HG03432 (cell line): Measurements from ENCODE around the gene DEDD2.
A peak's percentile ranks its signal among the peaks of the same experiment; 100 is the strongest.

Experiments
- ATAC-seq: cut with Tn5 transposase; IDR thresholded peaks from one replicate; pipeline ENCODE4 v1.9.1; 2021; ENCODE audit warnings: mild to moderate bottlenecking, moderate library complexity; ENCODE audit not compliant: unreplicated experiment

DEDD2 gene

DNA sequence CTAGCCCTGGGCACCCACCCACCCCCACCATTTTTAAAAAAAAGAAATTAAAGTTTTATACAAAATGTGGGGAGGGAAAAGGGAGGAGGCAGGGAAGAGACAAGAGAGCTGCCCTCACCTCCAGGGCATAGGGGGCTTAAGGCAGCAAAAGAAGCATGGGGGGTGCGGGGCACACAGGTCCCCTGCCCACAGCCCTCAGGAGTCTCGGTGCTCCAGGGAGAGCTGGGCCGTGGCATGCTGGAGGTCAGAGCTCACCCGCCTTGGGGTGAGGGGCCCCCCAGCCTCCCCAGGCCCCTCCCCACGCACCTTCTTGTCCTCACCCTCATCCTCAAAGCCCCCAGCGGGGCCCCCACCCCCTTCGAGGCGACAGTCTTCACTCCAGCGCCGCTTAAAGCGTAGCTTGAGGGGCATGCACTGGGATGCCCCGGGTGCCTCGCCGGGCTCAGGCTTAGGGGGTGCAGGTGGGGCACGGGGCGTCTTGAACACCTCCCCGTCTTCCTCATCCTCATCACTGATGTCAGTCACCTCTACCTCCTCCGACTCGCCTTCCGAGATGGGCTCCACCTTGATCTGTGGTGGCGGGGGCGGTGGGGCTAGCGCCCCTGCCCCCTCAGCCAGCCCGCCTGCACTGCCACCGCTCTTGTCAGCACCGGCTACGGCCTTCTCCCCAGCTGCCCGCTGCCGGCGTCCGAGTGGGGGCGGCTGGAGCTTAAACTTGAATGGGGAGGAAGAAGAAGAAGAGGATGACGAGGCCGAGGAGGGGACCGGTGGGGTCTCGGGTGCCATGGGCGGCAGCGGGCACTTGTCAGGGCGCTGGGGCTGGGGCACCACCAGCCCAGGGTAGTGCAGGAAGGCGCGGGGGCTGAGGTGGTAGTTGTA is 31.0 kb upstream of the DEDD2 start:
- ATAC-seq: no peak

DNA sequence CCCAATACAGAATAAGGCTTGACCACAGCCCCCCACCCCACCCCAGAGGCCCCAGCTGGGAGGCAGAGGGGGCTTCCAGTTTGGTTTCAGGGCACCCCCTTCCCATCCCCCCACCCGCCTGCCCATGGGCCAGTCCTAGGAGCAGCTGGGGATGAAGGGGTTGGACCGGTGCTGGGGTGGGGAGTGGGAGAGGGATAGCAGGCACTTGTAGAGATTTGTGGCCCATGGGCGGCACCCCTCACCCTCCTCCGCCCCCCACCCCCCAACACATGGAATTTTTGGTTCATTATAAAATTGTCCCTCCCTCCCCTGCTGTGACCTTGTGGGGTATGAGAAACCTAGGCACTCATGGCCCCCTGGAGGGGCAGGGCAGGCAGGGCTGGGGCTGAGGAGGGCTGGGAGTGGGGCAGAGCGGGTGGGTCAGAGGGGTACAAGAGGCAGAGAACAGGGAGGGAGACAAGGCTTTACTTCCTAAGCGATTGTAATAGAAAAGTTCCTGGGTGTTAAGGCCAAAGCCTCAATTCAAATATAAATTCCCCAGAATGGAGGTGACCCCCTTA is 30.2 kb upstream of the DEDD2 start:
- no peak for ATAC-seq

DNA sequence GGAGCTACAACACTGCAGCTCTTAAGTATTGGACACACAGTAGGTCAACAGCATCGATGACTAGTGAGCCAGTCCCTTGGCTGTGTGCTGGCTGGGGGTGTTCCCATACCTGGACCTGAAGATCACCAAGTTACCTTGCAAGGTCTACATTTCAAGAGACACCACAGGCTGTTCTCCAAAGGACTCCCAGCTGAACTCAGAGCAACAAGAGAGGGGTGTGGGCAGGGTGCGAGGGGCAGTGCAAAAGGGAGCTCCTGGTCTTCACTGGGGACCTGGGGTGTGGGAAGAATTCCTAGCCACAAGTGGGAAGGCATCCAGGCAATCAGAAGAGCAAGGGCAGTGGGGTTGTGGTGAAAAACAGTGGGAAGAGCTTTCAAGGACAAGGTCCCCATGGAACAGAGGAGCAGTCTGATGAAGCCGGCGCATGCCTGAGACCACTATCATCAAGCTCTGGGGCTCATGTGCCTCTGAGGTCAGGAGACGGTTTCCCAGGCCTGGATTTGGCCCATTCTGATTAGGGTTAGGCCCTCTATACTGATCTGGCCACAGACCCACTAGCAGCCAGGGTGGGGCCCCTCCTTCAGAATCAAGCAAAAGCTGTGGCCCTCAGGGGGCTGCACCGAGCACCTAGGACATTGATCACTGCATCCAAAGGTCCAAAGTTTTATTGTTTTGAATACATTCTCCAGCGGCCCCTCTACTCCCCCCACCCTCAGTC is 29.6 kb upstream of the DEDD2 start:
- no peak for ATAC-seq

DNA sequence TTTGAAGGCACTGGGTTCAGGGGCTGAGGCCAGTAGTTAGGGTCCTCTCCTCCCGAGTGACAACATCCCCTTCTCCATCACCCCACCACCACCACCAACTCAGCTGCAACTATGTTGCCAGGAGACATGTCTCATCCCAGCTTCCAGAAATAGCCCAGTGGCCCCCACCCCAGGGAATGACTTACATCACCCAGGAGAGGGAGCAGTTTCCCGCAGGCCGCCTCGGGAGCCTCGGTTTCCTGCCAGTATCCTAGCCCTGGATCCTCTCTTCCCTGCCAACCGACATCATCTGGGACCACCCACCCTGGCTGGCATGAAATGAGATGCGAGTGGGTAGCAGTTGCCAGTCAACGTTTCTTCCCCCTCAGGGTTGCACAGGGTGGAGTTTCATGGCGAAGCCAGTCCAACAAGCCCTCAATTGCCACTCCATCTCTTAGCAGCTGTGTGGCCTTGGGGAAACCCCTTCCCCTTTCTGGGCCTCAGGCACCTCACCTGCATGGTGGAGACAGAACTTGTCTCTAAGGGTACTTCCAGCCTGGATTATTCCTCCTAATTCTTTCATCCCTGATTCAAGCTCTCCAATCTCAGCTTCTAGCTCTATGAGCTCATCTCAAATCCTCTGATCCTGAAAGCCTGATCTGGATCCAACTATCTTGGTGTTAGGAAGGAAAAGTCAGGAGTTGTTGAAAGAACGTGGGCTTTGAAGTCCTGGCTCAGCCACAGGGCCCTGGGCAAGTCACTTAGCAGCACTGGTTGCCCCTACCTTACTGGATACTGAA is 28.9 kb upstream of the DEDD2 start:
- no peak for ATAC-seq

GRCh38 chr19:42245231-42245630 is 27.8 kb upstream of the DEDD2 start:
- ATAC-seq: no peak

DNA sequence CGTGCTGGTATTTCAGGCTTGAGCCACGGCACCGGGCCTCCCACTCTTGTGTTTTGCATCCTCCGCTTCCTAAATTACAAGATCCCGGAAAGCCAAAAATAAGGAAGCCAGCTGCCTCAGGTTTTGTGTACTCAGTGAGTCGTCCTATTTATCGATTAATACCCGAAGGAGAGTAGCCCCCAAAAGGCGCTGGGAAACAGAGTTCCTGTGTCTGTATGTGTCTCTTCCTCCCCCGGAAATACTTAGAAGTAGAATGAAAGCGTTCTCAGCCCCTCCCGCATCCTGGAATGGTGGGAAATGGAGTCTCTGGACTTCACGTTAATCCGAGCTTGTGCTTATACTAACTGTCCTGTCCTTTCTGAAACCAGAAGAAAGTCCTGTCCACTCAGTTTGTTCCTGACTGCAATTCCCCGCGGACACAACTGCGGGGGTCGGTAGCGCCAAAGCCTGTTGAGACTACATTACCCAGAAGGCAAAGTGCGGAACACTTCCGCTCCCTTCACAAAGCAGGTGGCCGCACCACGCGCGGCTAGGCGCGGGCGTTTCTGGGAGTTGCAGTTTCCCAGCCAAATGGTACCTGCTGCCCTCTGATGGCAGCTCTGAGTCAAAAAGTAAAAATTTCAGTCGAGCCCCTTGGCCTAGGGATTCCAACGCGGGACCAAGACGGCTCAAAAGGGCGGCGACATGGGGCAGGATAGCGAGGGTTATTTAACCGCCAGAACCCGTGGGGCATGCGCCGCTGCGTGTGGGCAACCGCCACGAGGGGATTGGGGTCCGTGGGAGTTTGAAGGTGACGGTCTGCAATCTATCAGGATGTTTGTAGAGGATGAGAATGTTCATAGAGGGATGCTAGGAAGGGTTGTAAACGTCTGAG is 27.1 kb upstream of the DEDD2 start:
- peak; percentile 38 for ATAC-seq

DNA sequence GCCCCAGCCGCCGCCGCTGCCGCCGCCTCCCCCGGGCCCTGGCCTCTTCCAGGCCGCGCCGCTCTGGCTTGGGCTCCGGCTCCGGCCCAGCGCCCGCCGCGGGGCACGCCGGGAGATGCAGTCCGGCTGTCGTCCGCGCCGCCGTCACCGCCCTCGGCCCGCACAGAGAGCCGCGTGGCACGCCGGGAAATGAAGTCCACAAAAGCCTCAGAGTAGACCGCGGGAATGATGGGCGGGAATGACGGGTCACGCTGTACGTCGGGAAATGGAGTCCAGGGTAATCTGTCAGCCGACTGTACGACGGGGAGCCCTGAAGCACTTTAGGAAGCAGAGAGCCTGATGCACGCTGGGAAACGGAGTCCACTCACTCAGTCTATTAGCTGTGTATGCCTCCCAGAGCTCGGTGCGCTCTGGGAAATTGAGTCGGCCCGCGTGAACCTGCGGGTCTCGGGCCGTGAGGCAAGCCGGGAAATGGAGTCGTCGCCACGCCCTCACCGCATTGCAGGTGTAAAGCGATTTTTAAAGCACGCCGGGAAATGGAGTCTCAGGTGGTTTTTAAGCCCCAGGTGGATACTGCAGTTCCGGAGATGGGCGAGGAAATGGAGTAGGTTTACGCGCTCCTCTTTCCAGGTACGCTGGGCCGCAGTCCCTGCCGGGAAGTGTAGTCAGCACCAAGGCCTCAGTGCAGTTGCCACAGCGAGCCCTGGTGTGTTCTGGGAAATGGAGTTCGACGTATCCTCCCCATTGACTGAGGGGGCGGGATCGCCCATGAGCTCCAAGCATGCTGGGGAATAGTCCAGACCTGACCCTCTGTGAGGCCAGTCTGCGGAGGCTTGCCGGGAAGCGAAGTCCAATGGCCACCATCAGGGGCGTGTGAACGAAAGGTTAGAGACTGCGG is 25.3 kb upstream of the DEDD2 start, which contains the start of gene GSK3A:
Gene GSK3A (minus strand): TSS at position 91 of the 898 bp plus-strand sequence. CDS start 137 bp downstream, outside the sequence.
- ATAC-seq: peak; percentile 61

DNA sequence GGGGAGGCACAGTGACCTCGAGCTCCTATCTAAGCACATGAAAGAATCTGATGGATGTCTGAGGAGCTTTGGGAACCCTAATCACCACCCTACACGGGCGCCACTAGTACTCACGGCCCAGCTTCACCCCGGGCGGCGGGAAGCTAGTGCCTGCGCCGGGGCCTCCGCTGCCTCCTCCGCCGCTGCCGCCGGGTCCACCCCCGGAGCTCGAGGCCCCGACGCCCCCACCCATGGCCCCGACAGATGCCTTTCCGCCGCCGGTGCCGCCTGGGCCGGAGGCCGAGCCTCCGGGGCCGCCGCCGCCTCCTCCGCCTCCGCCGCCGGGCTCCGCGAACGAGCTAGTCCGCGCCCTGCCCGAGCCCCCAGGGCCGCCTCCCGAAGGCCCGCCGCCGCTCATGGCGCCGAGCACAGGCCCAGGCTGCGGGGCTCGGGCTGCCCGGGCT is 24.6 kb upstream of the DEDD2 start:
- peak; percentile 0 for ATAC-seq

- ATAC-seq: no peak
Measured at GRCh38 chr19:42241279-42241678, 23.8 kb upstream of the DEDD2 start.

DNA sequence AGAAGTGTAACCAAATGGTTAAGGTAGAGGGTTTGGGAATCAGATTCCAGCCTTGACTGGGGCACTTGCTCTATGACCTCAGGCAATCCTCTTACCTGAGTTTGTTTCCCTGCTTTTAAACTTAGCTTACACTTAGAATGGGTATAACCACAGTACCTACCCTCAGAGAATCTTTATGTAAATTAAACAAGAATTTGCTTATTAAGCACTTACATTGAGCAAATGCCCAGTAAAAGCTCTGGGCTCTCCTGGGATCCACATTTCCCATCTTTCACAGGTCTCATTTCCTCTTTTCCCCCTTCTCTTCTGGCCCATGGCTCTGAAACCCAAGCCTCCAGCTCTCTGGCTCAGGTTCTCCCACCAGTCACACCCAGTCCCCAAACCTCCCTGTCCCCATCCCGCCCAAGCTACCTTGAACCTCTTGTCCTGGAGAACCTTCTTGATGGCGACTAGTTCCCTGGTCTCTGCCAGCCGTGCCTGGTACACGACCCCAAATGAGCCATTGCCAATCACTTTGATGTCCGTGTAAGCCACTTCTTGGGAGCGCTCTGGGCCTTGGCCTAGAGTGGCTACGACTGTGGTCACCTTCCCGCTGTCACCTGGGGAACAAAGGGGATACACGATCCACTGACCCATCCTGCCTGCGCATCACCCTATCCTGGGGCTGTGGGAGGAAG is 22.2 kb upstream of the DEDD2 start:
- ATAC-seq: no peak

DNA sequence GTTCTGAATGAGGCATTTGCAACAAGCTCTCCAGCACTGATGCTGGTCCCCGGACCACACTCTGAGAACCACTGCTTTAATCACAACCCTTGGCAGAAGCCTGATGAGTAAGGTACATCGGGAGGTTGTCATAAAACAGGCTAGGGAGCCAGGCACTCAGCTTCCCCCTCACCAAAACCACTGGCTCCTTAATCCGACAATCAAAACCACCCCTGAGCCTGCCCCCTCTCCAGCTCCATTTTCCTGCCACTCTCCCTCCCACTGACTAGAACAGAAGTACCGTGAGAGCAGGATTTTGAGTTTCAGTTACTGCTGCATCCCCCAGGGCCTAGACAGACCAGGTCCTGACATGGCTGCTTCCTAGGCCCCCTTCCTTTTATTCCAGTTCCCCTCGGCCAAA is 17.7 kb upstream of the DEDD2 start:
- ATAC-seq: no peak

GRCh38 chr19:42234364-42234763 is 16.9 kb upstream of the DEDD2 start:
- no peak for ATAC-seq

- ATAC-seq: no peak
Measured at GRCh38 chr19:42233678-42234292, 16.3 kb upstream of the DEDD2 start.

DNA sequence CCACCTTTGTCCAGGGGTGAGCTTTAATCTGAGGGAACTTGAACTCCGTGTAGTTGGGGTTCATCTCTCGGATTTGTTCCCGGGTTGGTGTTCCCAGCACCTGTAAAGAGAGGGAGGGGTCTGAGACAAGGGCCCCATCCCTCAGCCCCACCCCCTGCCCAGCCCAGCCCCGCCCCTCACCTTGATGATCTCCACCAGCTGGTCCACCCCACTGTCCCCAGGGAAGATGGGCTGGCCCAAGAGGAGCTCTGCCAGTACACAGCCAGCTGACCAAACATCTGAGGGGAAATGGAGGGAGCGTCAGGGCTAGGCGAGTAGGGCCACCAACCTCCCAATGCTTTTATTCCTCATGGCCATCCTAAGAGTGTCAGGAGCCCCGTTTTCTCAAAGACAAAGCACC is 15.6 kb upstream of the DEDD2 start:
- ATAC-seq: no peak

DNA sequence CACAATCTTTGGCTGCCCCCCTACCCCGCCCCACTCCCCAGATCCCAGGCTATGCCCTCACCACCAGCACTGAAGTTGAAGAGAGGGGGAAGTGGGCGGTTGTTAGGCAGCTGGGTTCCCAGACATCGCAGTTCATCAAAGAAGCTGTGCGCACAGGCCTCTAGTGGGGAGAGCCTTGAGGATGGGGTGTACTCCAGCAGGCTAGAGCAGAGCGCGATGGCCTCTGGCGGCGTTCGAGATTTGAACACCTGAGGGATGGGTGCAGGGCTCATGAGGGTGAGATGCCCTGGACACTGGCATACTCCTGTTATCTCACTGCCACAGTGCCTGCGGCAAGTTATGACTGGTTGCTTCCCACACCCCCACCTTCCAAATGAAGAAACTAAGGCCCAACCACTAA is 15.0 kb upstream of the DEDD2 start:
- ATAC-seq: no peak

- ATAC-seq: no peak
Measured at GRCh38 chr19:42230571-42230970, 13.1 kb upstream of the DEDD2 start.

DNA sequence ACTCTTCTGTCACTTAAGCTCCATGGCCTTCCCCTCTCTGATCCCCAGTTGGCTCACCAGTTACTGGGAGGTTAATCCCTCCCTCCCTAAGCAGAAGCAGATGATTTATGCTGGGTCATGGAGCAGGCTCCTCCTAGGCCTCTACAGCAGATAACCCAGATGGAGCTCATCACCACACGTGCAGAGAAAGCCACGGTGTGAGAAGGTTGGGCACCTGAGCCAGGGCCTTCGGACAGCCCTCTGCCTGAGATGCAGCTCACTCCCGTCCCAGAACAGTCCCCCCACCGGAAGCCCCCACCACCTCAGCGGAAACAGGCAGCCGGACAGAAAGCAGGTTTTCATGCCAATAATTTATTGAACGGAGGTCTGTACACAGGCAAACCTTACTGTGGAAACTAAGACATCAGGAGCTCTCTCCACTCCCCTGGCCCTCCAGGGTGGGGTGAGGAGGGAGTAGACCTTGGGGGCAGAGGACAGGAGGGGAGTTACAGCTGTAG is 12.4 kb upstream of the DEDD2 start:
- ATAC-seq: no peak
